ENCODE results near the gene RAPGEF2.

Gene RAPGEF2

GRCh38 chr4:159150396-159150795 is 47.5 kb downstream of the RAPGEF2 start (continued):
- no peak for TF ChIP-seq SALL2 (tag by site-specific recombination; IDR thresholded peaks at IDR 0.05; ENCODE audit: borderline replicate concordance)

- ChIA-PET POLR2A (no interaction called here), CTCF (no interaction called here)
- TF ChIP-seq ZNF76 (tag by site-specific recombination; IDR thresholded peaks at IDR 0.05; ENCODE audit: borderline replicate concordance, low read depth) (no peak), ZNF449 (tag by site-specific recombination; IDR thresholded peaks at IDR 0.05) (no peak), ZNF558 (tag by site-specific recombination; IDR thresholded peaks at IDR 0.05) (no peak), KLF10 (tag by site-specific recombination; IDR thresholded peaks at IDR 0.05) (no peak), PRDM4 (tag by site-specific recombination; IDR thresholded peaks at IDR 0.05) (no peak), SCRT2 (tag by site-specific recombination; IDR thresholded peaks at IDR 0.05) (0 out of 2 replicates have a peak, but pooled peaks have one; percentile 28), RBAK (tag by site-specific recombination; IDR thresholded peaks at IDR 0.05) (no peak)
These were observed 48.0 kb downstream of the RAPGEF2 start for GRCh38 chr4:159150821-159151390.

GRCh38 chr4:159151689-159152088 is 48.8 kb downstream of the RAPGEF2 start:
- TF ChIP-seq ZNF629 (tag by site-specific recombination; IDR thresholded peaks at IDR 0.05): no peak
- no peak for TF ChIP-seq ZNF585B (tag by site-specific recombination; IDR thresholded peaks at IDR 0.05)
- no peak for TF ChIP-seq ZNF555 (tag by site-specific recombination; conservative IDR thresholded peaks at IDR 0.05)
- TF ChIP-seq ZSCAN23 (tag by site-specific recombination; IDR thresholded peaks at IDR 0.05): no peak
- no peak for TF ChIP-seq ZNF324 (tag by site-specific recombination; IDR thresholded peaks at IDR 0.05)
- no peak for TF ChIP-seq ZNF76 (tag by site-specific recombination; IDR thresholded peaks at IDR 0.05; ENCODE audit: borderline replicate concordance, low read depth)
- no peak for TF ChIP-seq ZNF792 (tag by site-specific recombination; IDR thresholded peaks at IDR 0.05)
- TF ChIP-seq HOXD13 (CRISPR knock-in tag; IDR thresholded peaks at IDR 0.05; ENCODE audit: borderline replicate concordance): no peak
- no peak for TF ChIP-seq ZNF157 (tag by site-specific recombination; IDR thresholded peaks at IDR 0.05)
- TF ChIP-seq SALL2 (tag by site-specific recombination; IDR thresholded peaks at IDR 0.05; ENCODE audit: borderline replicate concordance): no peak
- no peak for TF ChIP-seq ZBTB21 (tag by site-specific recombination; IDR thresholded peaks at IDR 0.05)
- TF ChIP-seq ZBTB44 (tag by site-specific recombination; IDR thresholded peaks at IDR 0.05): no peak
- TF ChIP-seq ZNF664 (tag by site-specific recombination; IDR thresholded peaks at IDR 0.05): no peak
- no peak for TF ChIP-seq ZBTB8A (tag by site-specific recombination; IDR thresholded peaks at IDR 0.05)
- TF ChIP-seq ZNF544 (tag by site-specific recombination; IDR thresholded peaks at IDR 0.05): no peak
- no peak for TF ChIP-seq REPIN1 (tag by site-specific recombination; IDR thresholded peaks at IDR 0.05; ENCODE audit: low read depth)
- TF ChIP-seq ZNF600 (tag by site-specific recombination; IDR thresholded peaks at IDR 0.05): no peak
- no peaks in the 10 kb centered on the region for H3K9me3 ChIP-seq (ENCODE audit: control insufficient read depth, insufficient read depth, low read depth, low read length)
- no peaks in the 10 kb centered on the region for H3K36me3 ChIP-seq (ENCODE audit: control insufficient read depth in 2 of 2, insufficient read depth in 1 of 2, low read length in 2 of 2)
- H3K4me3 ChIP-seq (ENCODE audit: low read depth, low read length): no peak overlapping the region
- H3K4me1 ChIP-seq (ENCODE audit: control insufficient read depth, insufficient read depth, low read length): peaks cover 10% of the 10 kb centered on the region; the same call in 1 of the 2 replicates
- CTCF ChIA-PET: no interaction called here
- POLR2A ChIA-PET: no interaction called here
- no peak overlapping the region for H3K27ac ChIP-seq (ENCODE audit: extremely low read depth, low read depth, low read length)

More at GRCh38 chr4:159150821-159151390, 48.0 kb downstream of the RAPGEF2 start:
- H3K27ac ChIP-seq (ENCODE audit: extremely low read depth, low read depth, low read length): no peak overlapping the region
- no peaks in the 10 kb centered on the region for H3K36me3 ChIP-seq (ENCODE audit: control insufficient read depth in 2 of 2, insufficient read depth in 1 of 2, low read length in 2 of 2)
- no peaks in the 10 kb centered on the region for H3K9me3 ChIP-seq (ENCODE audit: control insufficient read depth, insufficient read depth, low read depth, low read length)
- no peak overlapping the region for H3K4me3 ChIP-seq (ENCODE audit: low read depth, low read length)
- H3K4me1 ChIP-seq (ENCODE audit: control insufficient read depth, insufficient read depth, low read length): peaks cover 14% of the 10 kb centered on the region; the same call in 1 of the 2 replicates

Data from HEK293 (cell line).